Kasumi-1 (cell line): Measurements from ENCODE around the gene MEGF9.
"Not testable (repeated sequence)": the region's sequence is repeated elsewhere in the genome, so short reads cannot be mapped to it uniquely, and the experiment has no call there.

Experiments
- DNase-seq, 2 experiments: peaks; one replicate each; lab custom pipeline; 2025; lab: John Stamatoyannopoulos, UW

The MEGF9 gene

GRCh38 chr9:120655005-120655622, 59.2 kb downstream of the MEGF9 start:
- DNase-seq = no peak

DNA sequence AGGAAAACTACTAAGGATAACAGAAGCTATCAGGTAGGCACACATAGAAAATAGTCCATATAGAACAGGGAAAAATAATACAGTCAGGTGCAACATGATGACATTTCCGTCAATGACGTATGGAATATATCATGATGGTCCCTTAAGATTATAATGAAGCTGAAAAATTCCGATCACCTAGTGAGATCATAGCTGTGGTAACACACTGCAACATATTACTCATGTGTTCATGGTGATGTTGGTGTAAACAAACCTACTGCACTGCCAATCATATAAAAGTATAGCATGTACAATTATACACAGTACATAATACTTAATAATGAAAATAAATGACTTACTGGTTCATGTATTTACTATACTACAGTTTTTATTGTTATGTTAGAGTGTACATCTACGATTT, 60.0 kb downstream of the MEGF9 start:
- DNase-seq = no peak

DNA sequence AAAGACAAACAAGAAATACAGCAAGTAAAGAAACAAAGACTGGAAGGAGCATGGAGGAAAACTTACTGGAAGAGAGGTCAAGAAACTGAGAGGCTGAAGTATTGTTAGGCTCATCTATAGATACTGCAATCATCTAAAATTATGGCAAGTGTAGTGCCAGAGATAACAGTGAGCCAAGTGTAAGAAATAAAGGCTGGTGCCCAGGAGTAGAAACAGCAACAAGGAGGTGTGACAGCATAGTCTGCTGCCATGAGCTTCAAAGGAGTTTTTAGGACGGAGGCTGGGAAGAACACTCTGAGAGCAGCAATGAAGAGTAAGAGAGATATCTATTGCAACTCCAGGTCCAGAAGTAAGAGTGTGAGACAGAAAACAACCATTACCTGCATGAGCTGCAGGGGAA, 60.5 kb downstream of the MEGF9 start:
- no peak for DNase-seq

DNA sequence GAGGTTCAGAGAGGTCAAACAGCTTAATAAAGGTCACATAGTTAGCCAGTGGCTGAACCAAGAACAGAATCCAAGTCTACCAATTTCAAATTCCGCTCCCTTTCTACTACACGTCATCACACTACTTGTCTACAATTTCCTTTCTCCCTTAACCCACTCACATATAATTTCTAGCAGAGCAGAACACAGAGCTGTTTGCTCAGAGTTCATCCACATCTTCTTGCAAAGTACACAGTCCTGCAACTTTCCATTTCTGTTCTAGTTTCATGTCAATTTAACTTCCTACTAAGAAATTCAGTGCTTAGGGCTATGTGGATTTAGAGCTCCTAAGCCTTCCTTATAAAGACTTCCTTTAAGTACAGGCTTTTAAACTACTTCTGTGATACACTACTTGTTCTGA, 61.3 kb downstream of the MEGF9 start:
- DNase-seq = no peak

- no peak for DNase-seq
These were observed 63.9 kb downstream of the MEGF9 start for GRCh38 chr9:120650352-120650751.

- no peak for DNase-seq
These were observed 65.6 kb downstream of the MEGF9 start for GRCh38 chr9:120648581-120649197.

DNA sequence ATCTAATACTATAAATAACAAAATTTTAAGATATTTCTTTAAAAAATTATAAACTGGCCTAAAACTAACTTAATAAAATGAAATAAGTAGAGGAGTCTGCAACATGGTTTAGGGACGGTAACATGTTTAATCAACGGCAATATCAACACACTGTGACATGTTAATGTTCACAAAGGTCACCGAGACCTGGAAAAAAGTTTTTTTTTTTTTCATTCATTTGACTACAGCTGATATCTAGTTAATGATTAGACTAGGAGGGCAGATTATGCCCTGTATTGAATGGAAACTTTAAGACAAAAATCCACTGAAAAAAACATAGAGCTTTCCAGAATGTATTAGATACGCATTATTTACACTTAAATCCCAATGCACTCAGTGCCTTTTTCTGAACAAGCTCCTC, 67.3 kb downstream of the MEGF9 start:
- DNase-seq = no peak

- no peak for DNase-seq
These were observed 68.5 kb downstream of the MEGF9 start for GRCh38 chr9:120645760-120646159.

DNA sequence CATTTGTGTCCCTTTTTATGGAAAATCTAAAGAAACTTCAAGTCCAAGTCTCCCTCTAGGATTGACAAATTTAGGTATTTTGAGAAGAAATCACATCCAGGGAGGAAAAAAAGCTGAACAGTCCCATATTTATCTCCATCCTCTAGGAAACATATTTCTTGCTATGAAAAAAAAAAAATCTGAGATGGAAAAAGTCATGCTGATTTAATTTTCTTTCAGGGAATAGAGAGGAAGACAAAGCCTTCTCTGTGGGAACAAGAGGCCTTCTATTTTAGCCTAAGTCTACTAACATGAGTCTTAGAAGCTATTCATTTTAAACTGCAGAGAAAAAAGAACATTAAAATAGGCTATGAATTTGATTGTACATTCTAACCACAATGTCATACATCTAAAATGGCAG, 71.2 kb downstream of the MEGF9 start:
- no peak for DNase-seq

DNA sequence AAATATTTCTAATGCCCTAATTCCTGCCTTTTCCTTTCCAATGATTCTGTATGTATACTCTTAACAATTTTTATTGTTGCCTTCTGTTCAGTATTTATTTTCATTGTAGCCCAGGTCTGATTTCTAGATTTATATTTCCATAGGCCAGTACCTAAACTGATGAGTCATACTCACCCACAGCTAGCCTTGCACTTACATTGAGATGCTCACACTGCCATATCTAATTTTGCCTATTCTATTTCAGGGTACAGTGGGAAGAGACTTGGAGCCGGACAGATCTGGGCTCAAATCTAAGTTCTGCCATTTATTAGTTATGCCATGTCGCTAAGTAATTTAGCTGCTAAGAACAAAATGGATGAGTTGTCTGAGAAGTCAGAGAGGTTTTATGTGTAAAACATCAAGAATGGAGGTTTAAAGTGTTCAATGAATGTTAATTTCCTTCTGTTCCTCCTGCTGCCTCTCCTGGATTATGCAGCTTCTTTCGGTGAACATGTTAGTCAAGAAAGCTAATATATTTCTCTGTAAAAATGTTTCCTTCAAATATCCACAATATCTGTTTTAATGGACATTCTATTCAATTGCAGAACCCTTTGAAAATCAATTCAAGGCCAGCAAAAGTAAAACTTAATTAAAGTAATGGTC, 72.0 kb downstream of the MEGF9 start:
- DNase-seq = no peak

DNA sequence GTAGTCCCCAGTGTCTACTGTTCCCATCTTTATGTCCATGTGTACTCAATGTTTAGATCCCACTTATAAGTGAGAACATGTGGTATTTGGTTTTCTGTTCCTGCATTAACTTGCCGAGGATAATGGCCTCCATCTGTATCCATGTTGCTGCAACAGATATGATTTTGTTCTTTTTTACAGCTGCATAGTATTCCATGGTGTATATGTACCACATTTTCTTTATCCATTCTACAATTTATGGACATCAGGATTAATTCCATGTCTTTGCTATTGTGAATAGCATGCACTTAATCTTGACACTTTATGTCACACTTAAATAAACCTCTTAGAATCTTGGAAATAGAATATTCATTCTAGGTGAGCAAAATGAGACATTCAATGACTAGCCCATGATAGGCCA, 73.4 kb downstream of the MEGF9 start:
- not testable (repeated sequence) for DNase-seq

- no peak for DNase-seq
These were observed 73.9 kb downstream of the MEGF9 start for GRCh38 chr9:120640380-120640779.

DNA sequence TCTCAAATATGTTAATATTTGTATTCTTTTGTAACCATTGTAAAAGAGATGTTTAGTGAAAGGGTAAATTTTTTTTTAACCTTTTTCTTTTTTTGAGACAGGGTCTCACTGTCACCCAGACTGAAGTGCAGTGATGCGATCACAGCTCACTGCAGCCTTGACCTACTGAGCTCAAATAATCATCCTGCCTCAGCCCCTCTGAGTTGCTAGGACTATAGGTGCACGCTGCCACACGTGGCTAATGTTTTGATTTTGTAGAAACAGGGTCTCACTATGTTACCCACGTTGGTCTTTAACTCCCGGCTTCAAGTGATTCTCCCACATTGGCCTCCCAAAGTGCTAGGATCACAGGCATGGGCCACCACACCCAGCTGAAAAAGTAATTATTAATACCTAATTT, 76.4 kb downstream of the MEGF9 start:
- no peak for DNase-seq

- no peak for DNase-seq
These were observed 77.9 kb downstream of the MEGF9 start for GRCh38 chr9:120636194-120636957.

- DNase-seq = no peak
These were observed 79.3 kb downstream of the MEGF9 start for GRCh38 chr9:120635011-120635410.

- no peak for DNase-seq
These were observed 83.9 kb downstream of the MEGF9 start for GRCh38 chr9:120630333-120630732.

DNA sequence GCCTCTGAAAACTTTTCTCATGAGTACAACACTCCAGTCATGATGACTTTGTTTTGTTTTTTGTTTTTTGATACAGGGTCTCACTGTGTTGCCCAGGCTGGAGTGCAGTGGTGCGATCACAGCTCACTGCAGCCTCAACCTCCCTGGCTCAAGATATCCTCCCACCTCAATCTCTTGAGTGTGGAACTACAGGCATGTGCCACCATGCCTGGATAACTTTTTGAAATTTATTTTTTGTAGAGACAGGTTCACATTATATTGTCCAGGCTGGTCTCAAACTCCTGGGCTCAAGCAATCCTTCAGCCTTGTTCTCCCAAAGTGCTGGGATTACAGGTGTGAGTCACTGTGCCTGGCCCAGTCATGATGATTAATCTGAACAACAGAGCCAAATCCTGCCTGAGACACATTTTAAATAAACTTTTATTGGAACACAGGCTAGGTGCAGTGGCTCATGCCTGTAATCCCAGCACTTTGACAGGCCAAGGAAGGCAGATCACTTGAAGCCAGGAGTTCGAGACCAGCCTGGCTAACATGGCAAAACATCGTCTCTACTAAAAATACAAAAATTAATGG, 85.3 kb downstream of the MEGF9 start:
- not testable (repeated sequence) for DNase-seq

- no peak for DNase-seq
These were observed 85.9 kb downstream of the MEGF9 start for GRCh38 chr9:120628207-120628924.

- no peak for DNase-seq
These were observed 87.2 kb downstream of the MEGF9 start for GRCh38 chr9:120627073-120627472.

DNA sequence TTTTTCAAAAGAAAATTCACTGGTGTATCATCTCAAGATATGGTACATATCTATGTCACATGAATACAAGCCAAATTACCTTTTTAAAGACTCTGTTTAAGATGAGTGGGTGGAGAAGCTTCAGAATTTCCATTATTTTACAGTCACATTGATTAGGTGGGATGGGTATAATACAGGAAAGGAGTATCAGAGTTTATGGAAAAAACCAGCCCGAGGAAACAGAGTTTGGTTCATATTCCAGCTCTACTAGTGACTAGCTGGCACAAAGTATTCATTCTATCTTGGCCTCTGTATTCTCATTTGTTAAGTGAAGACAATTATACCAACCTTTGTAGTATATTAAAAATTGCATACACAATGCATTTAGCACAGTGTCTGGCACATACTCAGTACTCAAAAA, 87.8 kb downstream of the MEGF9 start:
- no peak for DNase-seq

DNA sequence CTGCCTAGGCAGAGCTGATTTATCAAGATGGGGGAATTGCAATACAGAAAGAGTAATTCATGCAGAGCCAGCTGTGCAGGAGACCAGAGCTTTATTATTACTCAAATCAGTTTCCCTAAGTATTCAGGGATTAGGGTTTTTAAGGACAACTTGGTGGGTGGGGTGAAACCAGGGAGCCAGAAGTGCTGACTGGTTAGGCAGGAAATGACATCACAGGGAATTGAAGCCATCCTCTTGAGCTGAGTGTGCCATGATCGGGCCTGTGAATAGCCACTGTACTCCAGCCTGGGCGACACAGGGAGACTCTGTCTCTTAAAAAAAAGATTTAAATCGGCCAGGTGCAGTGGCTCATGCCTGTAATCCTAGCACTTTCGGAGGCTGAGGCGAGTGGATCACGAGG, 89.0 kb downstream of the MEGF9 start:
- DNase-seq = no peak

GRCh38 chr9:120622790-120623189, 91.5 kb downstream of the MEGF9 start:
- no peak for DNase-seq
